ENCODE measurements around the gene PLA2G15.

DNA sequence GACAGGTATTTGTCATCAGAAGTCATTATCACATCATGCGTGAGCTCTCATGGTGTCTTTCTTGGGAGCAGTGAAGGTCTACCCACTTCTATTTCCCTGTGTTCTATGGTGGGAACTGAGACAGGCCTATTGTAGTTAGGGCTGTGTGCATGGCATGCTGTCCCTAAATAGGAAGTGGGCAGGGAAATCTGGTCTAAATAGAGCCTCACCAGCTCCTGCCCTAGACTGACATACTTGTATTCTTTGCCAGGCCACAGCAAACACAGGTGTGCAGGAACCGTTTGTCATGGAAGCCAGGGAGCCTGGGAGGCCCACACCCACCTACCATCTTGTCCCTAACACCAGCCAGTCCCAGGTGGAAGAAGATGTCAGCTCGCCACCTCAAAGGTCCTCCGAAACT is 29.3 kb downstream of the PLA2G15 start:
- no peak for TF ChIP-seq CTCF (conservative IDR thresholded peaks at IDR 0.05 in 1 of 2, IDR thresholded peaks at IDR 0.05 in 1 of 2; ENCODE audit: extremely low read depth in 1 of 2, insufficient read depth in 1 of 2, low read depth in 1 of 2, low read length in 2 of 2)
- no peak for TF ChIP-seq EZH2 (IDR thresholded peaks at IDR 0.05; ENCODE audit: borderline replicate concordance, low read length)

Measured in mammary epithelial cell (primary cell).